SK-N-SH treated with all-trans-retinoic acid at 6 μM for 48 hours (cell line): ENCODE data around the gene STK32B.

Experiments
- ARNTL ChIP-seq: fragments of 450-650 bp; formaldehyde crosslinking; IDR thresholded peaks from 2 replicates; pipeline ENCODE4 v1.5.0; 2020; ENCODE audit warnings: low read depth, mild to moderate bottlenecking, moderate library complexity, borderline replicate concordance
- ESRRG ChIP-seq: fragments of 250-450 bp; sonication (Bioruptor Pico); IDR thresholded peaks from 2 replicates; pipeline ENCODE4 v1.6.1; 2021; ENCODE audit warnings: mild to moderate bottlenecking
- OSR1 ChIP-seq: fragments of 250-450 bp; sonication (Bioruptor Pico); IDR thresholded peaks from 2 replicates; pipeline ENCODE4 v1.8.0; 2022; ENCODE audit warnings: moderate library complexity, mild to moderate bottlenecking, inconsistent platforms
- PPARA ChIP-seq: fragments of 250-450 bp; sonication (Bioruptor Pico); IDR thresholded peaks from 2 replicates; pipeline ENCODE4 v1.5.0; 2020; ENCODE audit warnings: mild to moderate bottlenecking, borderline replicate concordance
- TCF4 ChIP-seq: fragments of 250-450 bp; sonication (Bioruptor Pico); IDR thresholded peaks from 2 replicates; pipeline ENCODE4 v1.8.0; 2021; ENCODE audit warnings: mild to moderate bottlenecking, moderate library complexity, borderline replicate concordance
- TOX ChIP-seq: fragments of 250-450 bp; sonication (Bioruptor Pico); IDR thresholded peaks from 2 replicates; pipeline ENCODE4 v1.8.0; 2021; ENCODE audit warnings: mild to moderate bottlenecking, moderate library complexity, borderline replicate concordance
- ZFP30 ChIP-seq: fragments of 450-650 bp; formaldehyde crosslinking; IDR thresholded peaks from 2 replicates; pipeline ENCODE4 v1.5.0; 2022; ENCODE audit warnings: mild to moderate bottlenecking, moderate library complexity
- ZNF565 ChIP-seq: fragments of 450-650 bp; formaldehyde crosslinking; conservative IDR thresholded peaks from 2 replicates; pipeline ENCODE4 v1.5.0; 2020; ENCODE audit warnings: low read depth, mild to moderate bottlenecking, moderate library complexity
- ZNF8 ChIP-seq: fragments of 450-650 bp; formaldehyde crosslinking; IDR thresholded peaks from 2 replicates; pipeline ENCODE4 v1.5.0; 2020; ENCODE audit warnings: mild to moderate bottlenecking, moderate library complexity
- TF ChIP-seq, protein P1 (sequence below): fragments of 250-450 bp; sonication (Bioruptor Pico); IDR thresholded peaks from 2 replicates; pipeline ENCODE4 v1.8.0; 2020; ENCODE audit warnings: mild to moderate bottlenecking, moderate library complexity, borderline replicate concordance
- TF ChIP-seq, protein P2 (sequence below): fragments of 250-450 bp; sonication (Bioruptor Pico); IDR thresholded peaks from 2 replicates; pipeline ENCODE4 v1.8.0; 2021; ENCODE audit warnings: low read depth, mild to moderate bottlenecking, moderate library complexity, borderline replicate concordance

DNA sequence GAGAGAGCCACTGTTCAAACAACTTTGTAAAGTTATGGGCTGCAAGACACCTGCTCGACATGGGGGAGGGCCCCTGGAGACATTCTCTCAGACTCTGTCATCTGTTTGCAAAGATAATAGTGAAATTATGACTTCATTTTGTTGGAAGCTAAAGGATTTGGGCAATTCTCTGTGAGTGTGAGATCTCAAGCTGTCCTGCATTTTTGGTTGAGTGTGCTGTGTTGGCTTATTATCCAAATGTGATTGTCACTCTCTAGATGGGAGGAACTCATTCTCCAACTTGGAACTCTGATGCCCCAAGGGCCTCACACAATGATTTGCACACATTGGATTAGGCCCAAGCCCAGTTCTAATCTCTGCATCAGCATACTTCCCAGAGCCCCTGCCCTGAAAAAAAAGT, 63.7 kb downstream of the STK32B start:
- TF ChIP-seq OSR1 (CRISPR knock-in tag) (no peak), ESRRG (no peak), TCF4 (CRISPR knock-in tag) (no peak), ARNTL (CRISPR knock-in tag) (no peak), TOX (no peak), ZFP30 (CRISPR knock-in tag) (no peak), PPARA (CRISPR knock-in tag) (no peak), ZNF8 (CRISPR knock-in tag) (no peak), ZNF565 (no peak)
- TF ChIP-seq, protein P1, sequence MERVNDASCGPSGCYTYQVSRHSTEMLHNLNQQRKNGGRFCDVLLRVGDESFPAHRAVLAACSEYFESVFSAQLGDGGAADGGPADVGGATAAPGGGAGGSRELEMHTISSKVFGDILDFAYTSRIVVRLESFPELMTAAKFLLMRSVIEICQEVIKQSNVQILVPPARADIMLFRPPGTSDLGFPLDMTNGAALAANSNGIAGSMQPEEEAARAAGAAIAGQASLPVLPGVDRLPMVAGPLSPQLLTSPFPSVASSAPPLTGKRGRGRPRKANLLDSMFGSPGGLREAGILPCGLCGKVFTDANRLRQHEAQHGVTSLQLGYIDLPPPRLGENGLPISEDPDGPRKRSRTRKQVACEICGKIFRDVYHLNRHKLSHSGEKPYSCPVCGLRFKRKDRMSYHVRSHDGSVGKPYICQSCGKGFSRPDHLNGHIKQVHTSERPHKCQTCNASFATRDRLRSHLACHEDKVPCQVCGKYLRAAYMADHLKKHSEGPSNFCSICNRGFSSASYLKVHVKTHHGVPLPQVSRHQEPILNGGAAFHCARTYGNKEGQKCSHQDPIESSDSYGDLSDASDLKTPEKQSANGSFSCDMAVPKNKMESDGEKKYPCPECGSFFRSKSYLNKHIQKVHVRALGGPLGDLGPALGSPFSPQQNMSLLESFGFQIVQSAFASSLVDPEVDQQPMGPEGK (CRISPR knock-in tag), result no peak
- TF ChIP-seq, protein P2, sequence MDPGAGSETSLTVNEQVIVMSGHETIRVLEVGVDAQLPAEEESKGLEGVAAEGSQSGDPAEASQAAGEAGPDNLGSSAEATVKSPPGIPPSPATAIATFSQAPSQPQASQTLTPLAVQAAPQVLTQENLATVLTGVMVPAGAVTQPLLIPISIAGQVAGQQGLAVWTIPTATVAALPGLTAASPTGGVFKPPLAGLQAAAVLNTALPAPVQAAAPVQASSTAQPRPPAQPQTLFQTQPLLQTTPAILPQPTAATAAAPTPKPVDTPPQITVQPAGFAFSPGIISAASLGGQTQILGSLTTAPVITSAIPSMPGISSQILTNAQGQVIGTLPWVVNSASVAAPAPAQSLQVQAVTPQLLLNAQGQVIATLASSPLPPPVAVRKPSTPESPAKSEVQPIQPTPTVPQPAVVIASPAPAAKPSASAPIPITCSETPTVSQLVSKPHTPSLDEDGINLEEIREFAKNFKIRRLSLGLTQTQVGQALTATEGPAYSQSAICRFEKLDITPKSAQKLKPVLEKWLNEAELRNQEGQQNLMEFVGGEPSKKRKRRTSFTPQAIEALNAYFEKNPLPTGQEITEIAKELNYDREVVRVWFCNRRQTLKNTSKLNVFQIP, result no peak
